Neural cell (in vitro differentiated cells): ENCODE measurements around the gene CCDC80. TPM values are rescaled to one million over a fixed set of nuclear protein-coding genes. Genes with fewer than 3 reads are reported as not detected.

Experiments used
- H2AFZ ChIP-seq: fragments of 200-600, 300-800 bp; sonication (generic), shearing (Covaris generic); 2 replicates; pipeline ENCODE4 v1.6.0; 2014; ENCODE audit warnings: low read depth, mild to moderate bottlenecking, antibody characterized with exemption, low read length, moderate library complexity
- H3F3A ChIP-seq: fragments of 200-600 bp; shearing (Covaris generic); 2 replicates; pipeline ENCODE4 v1.6.1; 2016; ENCODE audit warnings: mild to moderate bottlenecking, moderate library complexity, mixed read lengths, antibody characterized with exemption, low read length; ENCODE audit not compliant: insufficient read depth, poor library complexity, severe bottlenecking
- H3K27ac ChIP-seq: fragments of 200-600, 300-800 bp; sonication (generic), shearing (Covaris generic); 2 replicates; pipeline ENCODE4 v1.5.1; 2014; ENCODE audit warnings: mild to moderate bottlenecking, low read length, moderate library complexity
- H3K27me3 ChIP-seq: fragments of 300-800, 200-600 bp; sonication (generic), shearing (Covaris generic); 2 replicates; pipeline ENCODE4 v1.6.0; 2014; ENCODE audit warnings: mild to moderate bottlenecking, low read depth, low read length, moderate library complexity; ENCODE audit not compliant: insufficient read depth
- H3K36me3 ChIP-seq: fragments of 300-800, 200-600 bp; sonication (generic), shearing (Covaris generic); 2 replicates; pipeline ENCODE4 v1.5.1; 2014; ENCODE audit warnings: mild to moderate bottlenecking, antibody characterized with exemption, low read length, moderate library complexity; ENCODE audit not compliant: insufficient read depth
- H3K4me2 ChIP-seq: fragments of 300-800, 200-600 bp; sonication (generic), shearing (Covaris generic); 2 replicates; pipeline ENCODE4 v1.6.0; 2014; ENCODE audit warnings: mild to moderate bottlenecking, low read length
- H3K4me3 ChIP-seq: fragments of 300-800, 200-600 bp; sonication (generic), shearing (Covaris generic); 2 replicates; pipeline ENCODE4 v1.5.1; 2014; ENCODE audit warnings: mild to moderate bottlenecking, low read length, moderate library complexity
- H3K79me2 ChIP-seq: fragments of 200-600 bp; shearing (Covaris generic); replicated peaks from 2 replicates; pipeline ENCODE4 v1.6.0; 2014; ENCODE audit warnings: mild to moderate bottlenecking, low read length, moderate library complexity; ENCODE audit not compliant: insufficient read depth
- H3K9ac ChIP-seq: fragments of 300-800, 200-600 bp; sonication (generic), shearing (Covaris generic); 2 replicates; pipeline ENCODE4 v1.6.1; 2016; ENCODE audit warnings: mild to moderate bottlenecking, low read length, mixed read lengths
- H3K9me2 ChIP-seq: fragments of 200-600 bp; shearing (Covaris generic); 2 replicates; pipeline ENCODE4 v1.6.1; 2016; ENCODE audit warnings: mild to moderate bottlenecking, low read length, mixed read lengths; ENCODE audit not compliant: insufficient read depth
- H3K9me3 ChIP-seq: fragments of 200-600, 300-800 bp; sonication (generic), shearing (Covaris generic); 2 replicates; pipeline ENCODE4 v1.6.1; 2016; ENCODE audit warnings: mild to moderate bottlenecking, mixed run types, low read length, moderate library complexity, mixed read lengths
- H4K20me1 ChIP-seq: fragments of 200-600 bp; shearing (Covaris generic); 2 replicates; pipeline ENCODE4 v1.6.1; 2016; ENCODE audit warnings: mild to moderate bottlenecking, mixed run types; ENCODE audit not compliant: insufficient read depth
- EP300 ChIP-seq: fragments of 450-650 bp; conservative IDR thresholded peaks from 2 replicates; pipeline ENCODE4 v1.6.1; 2014; ENCODE audit warnings: antibody characterized with exemption, mild to moderate bottlenecking, moderate library complexity; ENCODE audit not compliant: poor library complexity, severe bottlenecking
- EZH2 ChIP-seq: fragments of 200-600, 300-800 bp; shearing (Covaris generic), sonication (generic); IDR thresholded peaks from 2 replicates; pipeline ENCODE4 v1.6.1; 2014; ENCODE audit warnings: antibody characterized with exemption, low read length, borderline replicate concordance, mild to moderate bottlenecking; ENCODE audit not compliant: insufficient read depth, poor library complexity, severe bottlenecking
- MXI1 ChIP-seq: fragments of 450-650 bp; conservative IDR thresholded peaks from 2 replicates; pipeline ENCODE4 v1.6.1; 2014; ENCODE audit warnings: antibody characterized with exemption, mild to moderate bottlenecking; ENCODE audit not compliant: poor library complexity, severe bottlenecking
- POLR2AphosphoS5 ChIP-seq: IDR thresholded peaks from 2 replicates; pipeline ENCODE4 v1.6.1; 2012
- RAD21 ChIP-seq: fragments of 450-650 bp; conservative IDR thresholded peaks from 2 replicates; pipeline ENCODE4 v1.6.1; 2014; ENCODE audit warnings: antibody characterized with exemption, mild to moderate bottlenecking, moderate library complexity
- REST ChIP-seq: IDR thresholded peaks from 2 replicates; pipeline ENCODE4 v1.6.1; 2012; ENCODE audit warnings: borderline replicate concordance
- SMC3 ChIP-seq: fragments of 450-650 bp; conservative IDR thresholded peaks from 2 replicates; pipeline ENCODE4 v1.6.1; 2014; ENCODE audit warnings: antibody characterized with exemption, mild to moderate bottlenecking, moderate library complexity; ENCODE audit not compliant: poor library complexity
- TAF1 ChIP-seq: IDR thresholded peaks from 2 replicates; pipeline ENCODE4 v1.6.1; 2012; ENCODE audit warnings: low read depth
- polyA plus RNA-seq: library from polyadenylated mRNA; depleted of rRNA; stranded (reverse); fragments of >200 nt; gene quantifications from 2 replicates; pipeline ENCODE4 v1.2.3, GENCODE V29; 2014
- TF ChIP-seq, protein P1 (sequence below): fragments of 450-650 bp; IDR thresholded peaks from 2 replicates; pipeline ENCODE4 v1.5.1; 2014; ENCODE audit warnings: antibody characterized with exemption, mild to moderate bottlenecking, moderate library complexity; ENCODE audit not compliant: poor library complexity, severe bottlenecking

The CCDC80 gene
- polyA plus RNA-seq, 1 donor from 2014 or later: 0.14 TPM

DNA sequence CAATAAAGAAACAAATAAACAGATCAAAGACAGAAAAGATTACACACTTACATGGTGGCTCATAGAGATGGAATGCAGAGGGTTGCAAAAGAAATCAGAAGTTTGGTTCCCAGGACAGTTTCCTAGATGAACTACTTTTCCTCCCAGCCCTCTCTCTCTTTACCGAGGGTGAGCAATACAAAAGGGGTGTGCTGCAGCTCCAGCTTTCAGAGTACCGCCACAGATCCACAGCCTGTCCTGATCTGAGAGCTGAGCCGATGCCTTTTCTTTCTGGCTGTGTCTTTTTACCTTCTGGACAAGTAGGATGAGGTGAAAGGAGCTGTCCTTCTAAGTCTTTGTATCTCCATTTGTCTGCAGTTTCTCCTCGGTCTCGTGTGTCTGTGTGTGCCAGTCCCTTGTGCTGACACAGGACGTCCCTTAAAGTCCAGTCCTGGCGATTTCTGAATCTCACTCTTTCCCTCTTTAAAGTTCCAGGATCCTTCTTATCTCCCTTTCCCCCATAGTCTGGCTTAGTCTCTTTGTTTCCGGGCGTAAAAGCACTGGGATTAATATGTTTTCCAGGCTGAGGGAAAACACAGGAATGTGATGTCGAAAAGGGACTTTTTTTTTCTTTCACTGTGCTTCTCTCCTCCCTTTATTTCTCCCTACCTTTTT is 540 bp downstream of the CCDC80 start:
- Histone ChIP-seq H3K79me2 (no peaks in the 10 kb centered on the region), H3K36me3 (no peaks in the 10 kb centered on the region), H2AFZ (no peak overlapping the region), H3K4me2 (no peak overlapping the region), H3K27me3 (no peaks in the 10 kb centered on the region), H3K9me2 (no peaks in the 10 kb centered on the region), H3K4me3 (no peak overlapping the region), H4K20me1 (no peaks in the 10 kb centered on the region), H3F3A (no peaks in the 10 kb centered on the region), H3K9me3 (no peaks in the 10 kb centered on the region), H3K27ac (no peak overlapping the region), H3K9ac (no peak overlapping the region)
- no peak for TF ChIP-seq TAF1

GRCh38 chr3:112639455-112640225 is 1.3 kb downstream of the CCDC80 start:
- Histone ChIP-seq H3K79me2 (no peaks in the 10 kb centered on the region), H3K9me3 (no peaks in the 10 kb centered on the region), H3K36me3 (no peaks in the 10 kb centered on the region), H3K27ac (no peak overlapping the region), H4K20me1 (no peaks in the 10 kb centered on the region), H3K9ac (no peak overlapping the region), H3K4me3 (no peak overlapping the region), H3K27me3 (no peaks in the 10 kb centered on the region), H2AFZ (no peak overlapping the region), H3F3A (no peaks in the 10 kb centered on the region), H3K9me2 (no peaks in the 10 kb centered on the region), H3K4me2 (no peak overlapping the region)
- TF ChIP-seq SMC3: no peak
- TF ChIP-seq TAF1: no peak
- no peak for TF ChIP-seq EZH2
- no peak for TF ChIP-seq EP300

DNA sequence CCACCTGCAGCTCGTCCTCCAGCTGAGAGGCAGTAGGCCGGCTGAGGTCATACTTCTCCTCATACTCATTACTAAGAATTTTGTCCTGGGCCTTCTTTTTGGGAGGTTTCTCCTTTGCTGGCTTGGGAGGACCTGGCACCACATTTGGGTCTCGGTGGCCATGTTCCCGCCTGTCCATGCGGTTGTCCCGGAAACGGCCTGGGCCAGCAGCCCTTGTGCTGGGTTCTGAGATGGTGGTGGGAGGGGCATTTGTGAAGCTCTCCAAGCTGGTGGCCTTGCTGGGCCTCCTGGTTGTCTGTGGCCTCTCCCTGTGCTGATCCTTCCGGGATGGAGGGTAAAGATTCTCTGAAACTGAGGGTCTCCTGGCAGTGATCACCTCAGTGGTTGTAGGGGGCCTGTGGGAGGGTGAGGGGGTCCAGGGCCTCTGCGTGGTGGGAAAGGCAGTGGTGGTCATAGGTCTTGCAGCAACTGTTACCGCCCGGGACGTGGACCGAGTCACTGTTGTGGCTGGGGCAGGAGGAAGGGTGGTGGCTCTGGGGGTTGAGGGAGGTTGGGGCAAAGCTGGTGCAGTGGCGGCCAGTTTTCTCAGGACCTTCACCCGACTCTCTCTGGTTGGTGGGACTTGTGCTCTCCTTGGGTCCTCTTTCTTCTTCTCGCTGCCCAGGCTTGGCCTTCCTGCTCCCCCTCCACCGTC is 2.5 kb downstream of the CCDC80 start:
- H3K27ac ChIP-seq: no peak overlapping the region
- H2AFZ ChIP-seq: no peak overlapping the region
- H4K20me1 ChIP-seq: no peaks in the 10 kb centered on the region
- TF ChIP-seq REST (no peak), TAF1 (no peak), POLR2AphosphoS5 (no peak), EZH2 (no peak), MXI1 (no peak), RAD21 (no peak), EP300 (no peak)
- TF ChIP-seq, protein P1, sequence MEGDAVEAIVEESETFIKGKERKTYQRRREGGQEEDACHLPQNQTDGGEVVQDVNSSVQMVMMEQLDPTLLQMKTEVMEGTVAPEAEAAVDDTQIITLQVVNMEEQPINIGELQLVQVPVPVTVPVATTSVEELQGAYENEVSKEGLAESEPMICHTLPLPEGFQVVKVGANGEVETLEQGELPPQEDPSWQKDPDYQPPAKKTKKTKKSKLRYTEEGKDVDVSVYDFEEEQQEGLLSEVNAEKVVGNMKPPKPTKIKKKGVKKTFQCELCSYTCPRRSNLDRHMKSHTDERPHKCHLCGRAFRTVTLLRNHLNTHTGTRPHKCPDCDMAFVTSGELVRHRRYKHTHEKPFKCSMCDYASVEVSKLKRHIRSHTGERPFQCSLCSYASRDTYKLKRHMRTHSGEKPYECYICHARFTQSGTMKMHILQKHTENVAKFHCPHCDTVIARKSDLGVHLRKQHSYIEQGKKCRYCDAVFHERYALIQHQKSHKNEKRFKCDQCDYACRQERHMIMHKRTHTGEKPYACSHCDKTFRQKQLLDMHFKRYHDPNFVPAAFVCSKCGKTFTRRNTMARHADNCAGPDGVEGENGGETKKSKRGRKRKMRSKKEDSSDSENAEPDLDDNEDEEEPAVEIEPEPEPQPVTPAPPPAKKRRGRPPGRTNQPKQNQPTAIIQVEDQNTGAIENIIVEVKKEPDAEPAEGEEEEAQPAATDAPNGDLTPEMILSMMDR: no peak
- H3K79me2 ChIP-seq: no peaks in the 10 kb centered on the region
- no peaks in the 10 kb centered on the region for H3F3A ChIP-seq
- no peaks in the 10 kb centered on the region for H3K9me2 ChIP-seq
- no peak overlapping the region for H3K9ac ChIP-seq
- no peak overlapping the region for H3K4me2 ChIP-seq
- no peaks in the 10 kb centered on the region for H3K9me3 ChIP-seq
- H3K36me3 ChIP-seq: no peaks in the 10 kb centered on the region
- H3K27me3 ChIP-seq: no peaks in the 10 kb centered on the region
- H3K4me3 ChIP-seq: no peak overlapping the region
